NT2/D1 (cell line): ENCODE data around the gene VTN.

Experiments used
- SUZ12 ChIP-seq: IDR thresholded peaks from 2 replicates; pipeline ENCODE4 v1.6.1; 2011; ENCODE audit not compliant: insufficient read length, insufficient read depth; ENCODE audit errors: extremely low read depth
- YY1 ChIP-seq: IDR thresholded peaks from 2 replicates; pipeline ENCODE4 v1.6.1; 2011; ENCODE audit not compliant: insufficient read length, insufficient read depth
- ZNF274 ChIP-seq: IDR thresholded peaks from 2 replicates; pipeline ENCODE4 v1.6.1; 2011; ENCODE audit warnings: mild to moderate bottlenecking, low read depth, low read length

DNA sequence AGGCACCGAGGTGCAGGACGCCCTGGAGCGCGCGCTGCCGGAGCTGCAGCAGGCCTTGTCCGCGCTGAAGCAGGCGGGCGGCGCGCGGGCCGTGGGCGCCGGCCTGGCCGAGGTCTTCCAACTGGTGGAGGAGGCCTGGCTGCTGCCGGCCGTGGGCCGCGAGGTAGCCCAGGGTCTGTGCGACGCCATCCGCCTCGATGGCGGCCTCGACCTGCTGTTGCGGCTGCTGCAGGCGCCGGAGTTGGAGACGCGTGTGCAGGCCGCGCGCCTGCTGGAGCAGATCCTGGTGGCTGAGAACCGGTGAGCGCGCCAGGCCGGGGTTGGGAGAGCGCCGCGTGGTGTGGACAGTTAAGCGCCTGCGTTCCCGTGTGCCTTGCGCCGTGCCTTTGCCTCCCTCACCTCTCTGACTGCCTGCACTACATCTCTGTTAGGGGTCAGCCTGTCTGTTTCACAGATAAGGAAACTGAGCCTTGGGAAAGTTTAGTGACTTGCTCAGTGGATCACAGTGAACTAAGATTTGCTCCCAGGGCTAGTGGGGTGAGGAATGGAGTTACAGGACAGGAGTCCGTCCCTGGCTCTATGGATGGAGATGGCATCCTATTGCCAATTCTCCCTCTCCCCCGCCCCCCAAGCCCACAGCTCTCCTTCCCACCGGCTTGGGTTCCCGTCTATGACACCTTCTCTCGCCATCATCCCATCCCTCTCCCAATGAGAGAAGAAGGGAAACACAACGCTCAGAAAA, 2.3 kb upstream of the VTN start:
- TF ChIP-seq YY1: no peak
- no peak for TF ChIP-seq ZNF274
- TF ChIP-seq SUZ12: peak; percentile 58
